Measurements from ENCODE around the gene ENOX1. TPM values are rescaled to one million over a fixed set of nuclear protein-coding genes. Genes with fewer than 3 reads are reported as not detected.

The ENOX1 gene
- total RNA-seq, 2 donors from 2014 or later = 0.78 to 4.3 TPM

GRCh38 chr13:43492745-43493144 lies 294.0 kb downstream of the ENOX1 start:
- Histone ChIP-seq H3K4me3 (no peak overlapping the region), H3K27me3 (no peaks in the 10 kb centered on the region), H3K4me1 (no peaks in the 10 kb centered on the region), H3K9me3 (no peaks in the 10 kb centered on the region), H3K27ac (no peak overlapping the region), H3K36me3 (replicated peaks in 1 of 2; ENCODE audit: insufficient read depth in 1 of 2, low read depth in 2 of 2) (no peaks in the 10 kb centered on the region)
- ATAC-seq = no peak
- no peak for DNase-seq
- intact Hi-C loops (cut with DNase I) = no loop called here
- no peak for TF ChIP-seq POLR2A (IDR thresholded peaks at IDR 0.05)
- no peak for TF ChIP-seq CTCF (IDR thresholded peaks at IDR 0.05)

- Histone ChIP-seq H3K27ac (no peak overlapping the region), H3K9me3 (no peaks in the 10 kb centered on the region), H3K27me3 (no peaks in the 10 kb centered on the region), H3K36me3 (replicated peaks in 1 of 2; ENCODE audit: insufficient read depth in 1 of 2, low read depth in 2 of 2) (no peaks in the 10 kb centered on the region), H3K4me1 (no peaks in the 10 kb centered on the region), H3K4me3 (no peak overlapping the region)
- ATAC-seq (no peak), DNase-seq (no peak)
- TF ChIP-seq POLR2A (IDR thresholded peaks at IDR 0.05) = no peak
- 91 to 94% methylated on average over 2 of the region's 2 CpGs for WGBS, 2 donors
- intact Hi-C loops (cut with DNase I) = no loop called here
These were observed 294.5 kb downstream of the ENOX1 start for GRCh38 chr13:43492311-43492710.

DNA sequence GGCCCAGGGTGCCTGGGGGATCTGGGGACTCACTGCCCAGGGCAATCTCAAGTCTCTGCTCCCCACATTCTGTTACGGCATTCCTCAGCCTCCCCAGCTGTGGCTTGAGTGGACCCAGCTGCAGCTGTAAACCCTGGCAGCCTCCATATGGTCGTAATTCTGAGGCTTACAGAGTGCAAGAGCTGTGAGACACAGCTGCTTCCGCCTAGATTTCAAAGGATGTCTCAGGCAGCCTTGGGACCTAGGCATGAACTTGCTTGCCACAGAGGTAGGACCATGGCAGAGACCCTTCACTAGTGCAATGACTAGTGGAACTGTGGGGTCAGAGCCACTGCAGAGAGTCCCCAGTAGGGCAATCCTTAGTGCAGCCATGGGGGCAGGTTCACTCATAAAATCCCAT lies 297.5 kb downstream of the ENOX1 start:
- ATAC-seq (no peak), DNase-seq (no peak)
- TF ChIP-seq POLR2A (IDR thresholded peaks at IDR 0.05) (no peak), CTCF (IDR thresholded peaks at IDR 0.05) (no peak)
- Histone ChIP-seq H3K4me3 (no peak overlapping the region), H3K4me1 (no peaks in the 10 kb centered on the region), H3K27ac (no peak overlapping the region), H3K36me3 (replicated peaks in 1 of 2; ENCODE audit: insufficient read depth in 1 of 2, low read depth in 2 of 2) (no peaks in the 10 kb centered on the region), H3K9me3 (no peaks in the 10 kb centered on the region), H3K27me3 (no peaks in the 10 kb centered on the region)
- intact Hi-C loops (cut with DNase I) = no loop called here
- 85% methylated on average over 3 of the region's 3 CpGs for WGBS, 2 donors

DNA sequence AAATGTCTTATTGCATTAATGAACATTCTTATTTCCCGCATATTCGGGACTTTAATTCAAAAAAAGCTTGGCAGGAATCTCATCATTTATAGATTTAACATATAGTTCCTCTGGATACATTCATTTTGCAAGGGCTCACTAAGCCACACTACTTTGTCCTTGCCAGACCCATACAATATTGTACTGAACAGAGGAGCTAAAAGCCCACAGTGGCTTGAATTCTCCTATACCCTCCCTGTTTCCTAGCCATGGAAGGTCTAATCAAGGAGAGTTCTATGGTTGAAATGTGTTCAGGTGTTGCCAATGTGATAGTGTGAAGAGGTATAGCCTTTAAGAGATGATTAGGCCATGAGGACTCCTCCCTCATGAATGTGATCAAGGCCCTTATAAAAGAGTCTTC lies 298.9 kb downstream of the ENOX1 start:
- Histone ChIP-seq H3K27ac (no peak overlapping the region), H3K36me3 (replicated peaks in 1 of 2; ENCODE audit: insufficient read depth in 1 of 2, low read depth in 2 of 2) (no peaks in the 10 kb centered on the region), H3K4me3 (no peak overlapping the region), H3K27me3 (no peaks in the 10 kb centered on the region), H3K4me1 (no peaks in the 10 kb centered on the region), H3K9me3 (no peaks in the 10 kb centered on the region)
- no peak for ATAC-seq
- no peak for TF ChIP-seq CTCF (IDR thresholded peaks at IDR 0.05)
- no peak for TF ChIP-seq POLR2A (IDR thresholded peaks at IDR 0.05)
- no peak for DNase-seq
- WGBS, 2 donors = 87 to 91% methylated on average over 2 of the region's 2 CpGs
- intact Hi-C loops (cut with DNase I) = no loop called here

DNA sequence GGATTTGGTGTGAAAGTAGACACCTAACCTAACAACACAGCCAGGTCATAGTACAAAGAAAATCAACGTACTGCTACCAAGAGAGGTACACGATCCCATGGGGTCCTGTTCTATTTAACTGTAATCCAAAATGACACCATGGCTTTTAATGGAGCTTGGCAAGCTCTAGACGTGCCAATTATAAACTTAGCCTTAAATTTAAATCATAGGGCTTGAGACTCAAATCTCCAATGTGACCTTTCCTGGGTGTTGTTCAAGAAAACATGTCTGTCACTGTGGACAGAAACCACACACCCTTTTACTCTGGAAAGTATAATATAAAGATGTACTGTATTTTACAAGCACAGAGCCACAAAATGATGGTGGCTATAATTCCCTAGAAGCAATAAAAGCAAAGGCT lies 299.3 kb downstream of the ENOX1 start:
- ATAC-seq (no peak), DNase-seq (no peak)
- Histone ChIP-seq H3K4me3 (no peak overlapping the region), H3K4me1 (no peaks in the 10 kb centered on the region), H3K27ac (no peak overlapping the region), H3K9me3 (no peaks in the 10 kb centered on the region), H3K27me3 (no peaks in the 10 kb centered on the region), H3K36me3 (replicated peaks in 1 of 2; ENCODE audit: insufficient read depth in 1 of 2, low read depth in 2 of 2) (no peaks in the 10 kb centered on the region)
- WGBS, 2 donors = 62 to 64% methylated on average over 3 of the region's 3 CpGs
- intact Hi-C loops (cut with DNase I) = no loop called here
- TF ChIP-seq POLR2A (IDR thresholded peaks at IDR 0.05) (no peak), CTCF (IDR thresholded peaks at IDR 0.05) (no peak)
